Measurements from ENCODE around the gene PDE9A.

PDE9A gene

DNA sequence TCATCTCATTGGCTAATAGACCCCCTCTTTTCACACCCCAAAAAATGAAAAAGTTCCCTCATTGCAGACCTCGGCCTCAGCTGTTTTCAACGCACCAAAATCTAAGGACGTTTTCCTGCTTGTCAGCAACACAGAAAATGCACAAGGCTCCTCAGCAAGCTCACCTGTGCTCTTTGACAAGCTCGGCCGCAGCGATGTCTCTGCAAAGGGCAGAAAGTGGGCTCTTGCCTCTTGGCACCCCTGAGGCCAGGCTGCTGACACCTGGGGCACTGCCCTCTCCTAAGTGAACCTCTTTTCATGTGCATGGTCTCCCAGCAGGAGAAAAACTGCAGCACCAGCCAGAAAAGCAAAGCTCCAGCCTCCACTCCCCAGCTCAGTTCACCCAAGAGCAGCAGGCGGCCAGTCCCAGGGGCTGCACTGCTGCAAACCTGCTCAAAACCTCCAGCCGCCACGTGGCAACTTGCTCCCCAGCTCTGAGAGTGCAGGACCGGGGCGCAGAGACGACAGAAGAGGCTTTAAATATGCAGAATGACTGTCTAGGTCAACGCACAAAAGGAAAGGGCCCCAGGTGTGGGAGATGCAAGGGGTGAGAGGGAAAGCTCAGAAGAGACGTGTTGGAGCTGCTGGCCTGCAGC is 101.7 kb downstream of the PDE9A start:
- no peak overlapping the region for H3K4me2 ChIP-seq (ENCODE audit: insufficient read depth, low read length)

GRCh38 chr21:42755766-42756579 is 102.6 kb downstream of the PDE9A start:
- Histone ChIP-seq H3K79me2 (ENCODE audit: insufficient read depth, low read length) (no peaks in the 10 kb centered on the region), H2AFZ (ENCODE audit: low read depth, low read length) (no peak overlapping the region), H3K36me3 (ENCODE audit: insufficient read depth, low read length) (no peaks in the 10 kb centered on the region), H3K27ac (ENCODE audit: low read length) (no peak overlapping the region), H3K4me3 (ENCODE audit: low read depth in 1 of 2, low read length in 2 of 2) (no peak overlapping the region), H3K4me1 (ENCODE audit: insufficient read depth, low read length) (no peaks in the 10 kb centered on the region), H3K9ac (ENCODE audit: low read depth, low read length) (no peak overlapping the region), H3K27me3 (ENCODE audit: insufficient read depth, low read length, poor library complexity) (no peaks in the 10 kb centered on the region), H3K4me2 (ENCODE audit: insufficient read depth, low read length) (no peak overlapping the region), H3K9me3 (ENCODE audit: insufficient read depth, low read length, severe bottlenecking) (no peaks in the 10 kb centered on the region), H4K20me1 (ENCODE audit: insufficient read depth, low read length) (0 out of 2 replicates have a peak, but pooled peaks cover 3% of the 10 kb centered on the region)
- DNase-seq = no peak
- no peak for ATAC-seq (ENCODE audit: insufficient read depth, low read depth)
- TF ChIP-seq, protein P1, sequence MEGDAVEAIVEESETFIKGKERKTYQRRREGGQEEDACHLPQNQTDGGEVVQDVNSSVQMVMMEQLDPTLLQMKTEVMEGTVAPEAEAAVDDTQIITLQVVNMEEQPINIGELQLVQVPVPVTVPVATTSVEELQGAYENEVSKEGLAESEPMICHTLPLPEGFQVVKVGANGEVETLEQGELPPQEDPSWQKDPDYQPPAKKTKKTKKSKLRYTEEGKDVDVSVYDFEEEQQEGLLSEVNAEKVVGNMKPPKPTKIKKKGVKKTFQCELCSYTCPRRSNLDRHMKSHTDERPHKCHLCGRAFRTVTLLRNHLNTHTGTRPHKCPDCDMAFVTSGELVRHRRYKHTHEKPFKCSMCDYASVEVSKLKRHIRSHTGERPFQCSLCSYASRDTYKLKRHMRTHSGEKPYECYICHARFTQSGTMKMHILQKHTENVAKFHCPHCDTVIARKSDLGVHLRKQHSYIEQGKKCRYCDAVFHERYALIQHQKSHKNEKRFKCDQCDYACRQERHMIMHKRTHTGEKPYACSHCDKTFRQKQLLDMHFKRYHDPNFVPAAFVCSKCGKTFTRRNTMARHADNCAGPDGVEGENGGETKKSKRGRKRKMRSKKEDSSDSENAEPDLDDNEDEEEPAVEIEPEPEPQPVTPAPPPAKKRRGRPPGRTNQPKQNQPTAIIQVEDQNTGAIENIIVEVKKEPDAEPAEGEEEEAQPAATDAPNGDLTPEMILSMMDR (IDR thresholded peaks at IDR 0.05; ENCODE audit: borderline replicate concordance, extremely low read depth, low read length, poor library complexity, severe bottlenecking) = no peak
- no peak for TF ChIP-seq EZH2 (IDR thresholded peaks at IDR 0.05; ENCODE audit: borderline replicate concordance, low read depth, low read length, severe bottlenecking)

More for the DNA sequence above, 101.7 kb downstream of the PDE9A start:
- H3K9me3 ChIP-seq (ENCODE audit: insufficient read depth, low read length, severe bottlenecking) = no peaks in the 10 kb centered on the region
- no peaks in the 10 kb centered on the region for H3K27me3 ChIP-seq (ENCODE audit: insufficient read depth, low read length, poor library complexity)
- H3K36me3 ChIP-seq (ENCODE audit: insufficient read depth, low read length) = no peaks in the 10 kb centered on the region
- 0 out of 2 replicates have a peak, but pooled peaks cover 3% of the 10 kb centered on the region for H4K20me1 ChIP-seq (ENCODE audit: insufficient read depth, low read length)
- no peak for TF ChIP-seq EZH2 (IDR thresholded peaks at IDR 0.05; ENCODE audit: borderline replicate concordance, low read depth, low read length, severe bottlenecking)
- TF ChIP-seq, protein P1 (IDR thresholded peaks at IDR 0.05; ENCODE audit: borderline replicate concordance, extremely low read depth, low read length, poor library complexity, severe bottlenecking) = no peak
- no peak overlapping the region for H2AFZ ChIP-seq (ENCODE audit: low read depth, low read length)
- DNase-seq (no peak), ATAC-seq (ENCODE audit: insufficient read depth, low read depth) (no peak)
- no peak overlapping the region for H3K9ac ChIP-seq (ENCODE audit: low read depth, low read length)
- no peaks in the 10 kb centered on the region for H3K79me2 ChIP-seq (ENCODE audit: insufficient read depth, low read length)
- no peaks in the 10 kb centered on the region for H3K4me1 ChIP-seq (ENCODE audit: insufficient read depth, low read length)
- H3K27ac ChIP-seq (ENCODE audit: low read length) = no peak overlapping the region
- no peak overlapping the region for H3K4me3 ChIP-seq (ENCODE audit: low read depth in 1 of 2, low read length in 2 of 2)

DNA sequence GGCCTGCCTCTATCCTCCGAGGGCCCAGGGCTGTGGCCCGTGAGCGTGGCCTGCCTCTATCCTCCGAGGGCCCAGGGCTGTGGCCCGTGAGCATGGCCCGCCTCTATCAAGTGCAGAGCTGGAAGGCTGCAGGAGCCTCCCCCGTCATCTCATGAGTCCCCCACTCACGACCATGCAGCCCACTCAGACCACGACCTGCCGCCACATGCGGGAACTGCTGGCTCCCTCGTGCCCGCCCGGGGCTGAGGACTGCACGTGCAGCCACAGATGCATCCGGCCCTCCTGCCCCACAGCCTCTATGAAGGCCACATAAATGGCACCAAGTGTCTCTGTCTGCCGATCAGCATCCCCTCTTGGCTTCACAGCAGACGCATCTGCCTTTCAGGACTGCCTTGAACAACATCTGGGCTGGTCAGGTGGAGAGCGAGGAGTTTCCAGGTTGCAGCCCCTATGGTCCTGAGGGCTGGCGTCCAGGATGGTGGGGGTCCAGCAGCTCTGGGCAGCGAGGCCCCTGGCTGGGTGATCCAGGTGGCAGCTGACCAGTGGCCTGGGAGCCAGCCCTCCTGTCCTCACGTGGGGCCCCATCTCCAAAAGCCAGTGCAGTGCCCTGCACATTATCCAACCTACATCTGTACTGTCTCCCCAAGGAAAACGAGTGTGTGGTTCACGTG is 103.3 kb downstream of the PDE9A start:
- no peak for DNase-seq
- H3K9ac ChIP-seq (ENCODE audit: low read depth, low read length) = no peak overlapping the region
- H3K79me2 ChIP-seq (ENCODE audit: insufficient read depth, low read length) = no peaks in the 10 kb centered on the region
- H3K9me3 ChIP-seq (ENCODE audit: insufficient read depth, low read length, severe bottlenecking) = no peaks in the 10 kb centered on the region
- no peak overlapping the region for H3K4me2 ChIP-seq (ENCODE audit: insufficient read depth, low read length)
- TF ChIP-seq, protein P1 (IDR thresholded peaks at IDR 0.05; ENCODE audit: borderline replicate concordance, extremely low read depth, low read length, poor library complexity, severe bottlenecking) = no peak
- no peak for TF ChIP-seq EZH2 (IDR thresholded peaks at IDR 0.05; ENCODE audit: borderline replicate concordance, low read depth, low read length, severe bottlenecking)
- H3K36me3 ChIP-seq (ENCODE audit: insufficient read depth, low read length) = no peaks in the 10 kb centered on the region
- H3K27ac ChIP-seq (ENCODE audit: low read length) = no peak overlapping the region
- H3K27me3 ChIP-seq (ENCODE audit: insufficient read depth, low read length, poor library complexity) = no peaks in the 10 kb centered on the region
- 0 out of 2 replicates have a peak, but pooled peaks cover 3% of the 10 kb centered on the region for H4K20me1 ChIP-seq (ENCODE audit: insufficient read depth, low read length)
- no peak for ATAC-seq (ENCODE audit: insufficient read depth, low read depth)
- H3K4me1 ChIP-seq (ENCODE audit: insufficient read depth, low read length) = no peaks in the 10 kb centered on the region
- H3K4me3 ChIP-seq (ENCODE audit: low read depth in 1 of 2, low read length in 2 of 2) = no peak overlapping the region
- no peak overlapping the region for H2AFZ ChIP-seq (ENCODE audit: low read depth, low read length)

Measured in DND-41 (cell line).